Fibroblast of the aortic adventitia (primary cell): ENCODE data around the gene MFGE8. TPM values are rescaled to one million over a fixed set of nuclear protein-coding genes. Genes with fewer than 3 reads are reported as not detected.

Experiments used
- DNase-seq: peaks from one replicate; pipeline ENCODE4 v3.0.0-alpha.2; 2010; ENCODE audit warnings: low read depth
- H3K4me3 ChIP-seq: 2 replicates; pipeline ENCODE4 v1.5.1; 2011; ENCODE audit warnings: low read depth, mild to moderate bottlenecking, control low read depth, low read length, moderate library complexity
- total RNA-seq: library from RNA; depleted of rRNA; stranded (reverse); fragments of >200 nt; gene quantifications from 2 replicates; pipeline ENCODE4 v1.2.3, GENCODE V29; 2012; ENCODE audit warnings: low replicate concordance
- TF ChIP-seq, protein P1 (sequence below): IDR thresholded peaks from 2 replicates; pipeline ENCODE4 v1.5.1; 2011; ENCODE audit warnings: mild to moderate bottlenecking, low read length, control low read depth, inconsistent platforms; ENCODE audit not compliant: insufficient read depth

MFGE8 gene
- total RNA-seq, 1 donor, result 59.5 TPM

- H3K4me3 ChIP-seq, result no peak overlapping the region
- TF ChIP-seq, protein P1, sequence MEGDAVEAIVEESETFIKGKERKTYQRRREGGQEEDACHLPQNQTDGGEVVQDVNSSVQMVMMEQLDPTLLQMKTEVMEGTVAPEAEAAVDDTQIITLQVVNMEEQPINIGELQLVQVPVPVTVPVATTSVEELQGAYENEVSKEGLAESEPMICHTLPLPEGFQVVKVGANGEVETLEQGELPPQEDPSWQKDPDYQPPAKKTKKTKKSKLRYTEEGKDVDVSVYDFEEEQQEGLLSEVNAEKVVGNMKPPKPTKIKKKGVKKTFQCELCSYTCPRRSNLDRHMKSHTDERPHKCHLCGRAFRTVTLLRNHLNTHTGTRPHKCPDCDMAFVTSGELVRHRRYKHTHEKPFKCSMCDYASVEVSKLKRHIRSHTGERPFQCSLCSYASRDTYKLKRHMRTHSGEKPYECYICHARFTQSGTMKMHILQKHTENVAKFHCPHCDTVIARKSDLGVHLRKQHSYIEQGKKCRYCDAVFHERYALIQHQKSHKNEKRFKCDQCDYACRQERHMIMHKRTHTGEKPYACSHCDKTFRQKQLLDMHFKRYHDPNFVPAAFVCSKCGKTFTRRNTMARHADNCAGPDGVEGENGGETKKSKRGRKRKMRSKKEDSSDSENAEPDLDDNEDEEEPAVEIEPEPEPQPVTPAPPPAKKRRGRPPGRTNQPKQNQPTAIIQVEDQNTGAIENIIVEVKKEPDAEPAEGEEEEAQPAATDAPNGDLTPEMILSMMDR, result no peak
- no peak for DNase-seq
Measured at GRCh38 chr15:88872706-88873105, 40.5 kb downstream of the MFGE8 start.

DNA sequence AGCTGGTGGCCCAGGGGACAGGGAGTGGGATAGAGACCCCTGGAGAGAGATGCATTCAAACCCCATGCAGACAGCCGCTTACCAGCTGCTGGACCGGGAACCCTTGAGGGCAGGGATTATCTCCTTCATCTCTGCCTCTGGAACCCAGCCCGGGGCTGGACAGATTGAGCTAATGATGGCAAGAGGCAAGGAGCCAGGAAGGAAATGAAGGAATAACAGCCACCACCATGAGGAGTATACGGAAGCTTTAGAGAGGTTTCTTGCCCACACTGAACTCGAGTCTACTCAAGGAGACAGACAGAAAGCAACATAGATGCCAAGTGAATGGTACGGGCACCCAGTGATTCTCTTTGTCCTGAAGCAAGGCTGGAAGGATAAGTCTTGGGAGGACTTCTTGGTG is 41.1 kb downstream of the MFGE8 start:
- TF ChIP-seq, protein P1, result no peak
- no peak for DNase-seq
- no peak overlapping the region for H3K4me3 ChIP-seq

GRCh38 chr15:88871313-88871712 is 41.9 kb downstream of the MFGE8 start:
- no peak overlapping the region for H3K4me3 ChIP-seq
- no peak for DNase-seq
- TF ChIP-seq, protein P1, result no peak

DNA sequence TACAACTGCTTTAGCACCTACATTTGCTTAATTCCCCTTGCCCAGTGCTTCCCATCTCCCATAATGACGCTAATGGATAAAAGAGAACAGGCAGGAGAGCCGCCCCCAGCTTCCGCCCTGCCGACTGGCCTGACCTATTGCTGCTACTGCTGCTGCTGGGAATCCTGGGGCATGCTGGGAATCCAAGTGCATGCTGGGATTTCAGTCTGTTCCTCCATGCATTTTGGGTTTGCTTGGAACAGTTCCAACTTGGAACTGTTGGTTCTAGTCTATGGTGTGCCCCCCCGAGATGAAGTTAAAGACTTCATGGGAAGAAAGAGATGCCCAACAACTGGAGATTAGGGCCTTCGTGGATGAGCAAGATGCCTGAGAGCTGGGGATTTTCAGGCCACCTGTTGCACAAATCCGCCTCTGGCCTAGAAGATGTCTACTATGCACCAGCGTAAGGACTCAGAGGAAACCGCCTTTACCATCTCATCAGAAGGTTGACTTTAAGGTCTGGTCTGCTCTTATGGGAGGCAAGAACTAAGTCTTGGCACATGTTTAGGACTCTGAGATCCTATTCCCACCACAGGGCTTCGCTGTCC is 46.8 kb downstream of the MFGE8 start:
- no peak for DNase-seq
- TF ChIP-seq, protein P1, result no peak
- no peak overlapping the region for H3K4me3 ChIP-seq

- DNase-seq, result peak; percentile 28
- H3K4me3 ChIP-seq, result no peak overlapping the region
- TF ChIP-seq, protein P1, result no peak
Measured at GRCh38 chr15:88865498-88866099, 47.6 kb downstream of the MFGE8 start.

- TF ChIP-seq, protein P1, result no peak
- DNase-seq, result no peak
- no peak overlapping the region for H3K4me3 ChIP-seq
Measured at GRCh38 chr15:88864861-88865497, 48.2 kb downstream of the MFGE8 start.

DNA sequence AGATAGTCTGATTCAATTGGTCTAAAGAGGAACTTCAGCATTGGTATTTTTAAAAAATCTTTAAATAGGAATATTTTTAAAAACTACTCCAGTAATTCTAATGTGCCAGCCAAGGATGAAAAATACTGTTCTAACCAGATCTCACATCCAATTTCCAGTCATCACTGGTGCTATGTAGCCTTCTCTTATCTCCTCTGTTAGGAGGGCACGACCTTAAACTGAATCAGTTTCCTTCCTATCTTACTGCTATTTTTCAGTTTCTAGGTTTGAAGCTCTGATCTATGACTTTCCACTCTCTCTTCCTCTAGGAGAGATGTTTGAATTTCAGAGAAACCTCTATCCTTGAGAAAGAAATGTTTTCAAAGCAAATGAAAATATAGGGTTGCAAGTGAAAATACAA is 49.8 kb downstream of the MFGE8 start:
- TF ChIP-seq, protein P1, result no peak
- H3K4me3 ChIP-seq, result no peak overlapping the region
- no peak for DNase-seq
